ENCODE measurements around the gene MZF1. TPM values are rescaled to one million over a fixed set of nuclear protein-coding genes. Genes with fewer than 3 reads are reported as not detected.

MZF1 gene
- total RNA-seq, 2 donors from 2014 or later: 15.0 to 18.6 TPM

GRCh38 chr19:58514564-58515022 is 58.5 kb downstream of the MZF1 start:
- Mint-ChIP-seq H3K4me3 (peak overlapping the region; percentile 86 to 87), H3K27ac (peak overlapping the region; percentile 61), H3K36me3 (ENCODE audit: insufficient read depth in 2 of 2) (peaks cover 4 to 5% of the 10 kb centered on the region in 2 donors), H3K9me3 (no peaks in the 10 kb centered on the region), H3K27me3 (ENCODE audit: low read depth) (no peaks in the 10 kb centered on the region), H3K4me1 (ENCODE audit: low read depth) (peaks cover 35% of the 10 kb centered on the region)
- DNase-seq (no peak), ATAC-seq (replicated peaks in 1 of 2) (no peak)

GRCh38 chr19:58513694-58514563 is 59.2 kb downstream of the MZF1 start:
- Mint-ChIP-seq H3K27ac (peak overlapping the region; percentile 81), H3K9me3 (no peaks in the 10 kb centered on the region), H3K36me3 (ENCODE audit: insufficient read depth in 2 of 2) (peaks cover 3 to 5% of the 10 kb centered on the region in 2 donors), H3K4me3 (peak overlapping the region; percentile 86 to 87), H3K27me3 (ENCODE audit: low read depth) (no peaks in the 10 kb centered on the region), H3K4me1 (ENCODE audit: low read depth) (peaks cover 34% of the 10 kb centered on the region)
- DNase-seq: peak; percentile 97 to 99
- peak; percentile 91 to 92 for ATAC-seq (replicated peaks in 1 of 2)

- no peak for ATAC-seq (replicated peaks in 1 of 2)
- H3K27me3 Mint-ChIP-seq (ENCODE audit: low read depth): no peaks in the 10 kb centered on the region
- peaks cover 27% of the 10 kb centered on the region for H3K4me1 Mint-ChIP-seq (ENCODE audit: low read depth)
- H3K9me3 Mint-ChIP-seq: no peaks in the 10 kb centered on the region
- peaks cover 3 to 5% of the 10 kb centered on the region in 2 donors for H3K36me3 Mint-ChIP-seq (ENCODE audit: insufficient read depth in 2 of 2)
- DNase-seq: no peak
- peak overlapping the region; percentile 86 to 87 for H3K4me3 Mint-ChIP-seq
- peak overlapping the region; percentile 14 for H3K27ac Mint-ChIP-seq
Observed at GRCh38 chr19:58513213-58513693, 59.9 kb downstream of the MZF1 start.

Other genes starting within 250 kb of the MZF1 start
- gene ZSCAN22, start 246.3 kb downstream of the MZF1 start, total RNA-seq: 1 to 10 TPM; 4.0 to 5.0 TPM
- 10 to 100 TPM; 25.4 to 33.2 TPM for gene A1BG, start 219.8 kb downstream of the MZF1 start, total RNA-seq
- gene ZNF497, start 210.6 kb downstream of the MZF1 start, total RNA-seq: 1 to 10 TPM; 1.5 to 2.4 TPM
- gene ZNF837, start 192.3 kb downstream of the MZF1 start, total RNA-seq: 1 to 10 TPM; 2.3 to 3.0 TPM
- 1,000 to 10,000 TPM; 1,499 to 1,539 TPM for gene RPS5, start 186.1 kb downstream of the MZF1 start, total RNA-seq
- 1 to 10 TPM in 1 of 2 donors, under 1 TPM in 1; 0.58 to 1.5 TPM for gene RNF225, start 177.7 kb downstream of the MZF1 start, total RNA-seq
- gene ZNF584, start 164.7 kb downstream of the MZF1 start, total RNA-seq: 10 to 100 TPM in 1 of 2 donors, 1 to 10 TPM in 1; 7.5 to 10.4 TPM
- 1 to 10 TPM; 2.6 to 3.5 TPM for gene ZNF132, start 133.2 kb downstream of the MZF1 start, total RNA-seq
- 1 to 10 TPM; 7.7 TPM for gene ZNF324B, start 121.7 kb downstream of the MZF1 start, total RNA-seq
- gene ZNF324, start 106.3 kb downstream of the MZF1 start, total RNA-seq: 1 to 10 TPM; 8.2 to 8.4 TPM
- gene ZNF446, start 97.0 kb downstream of the MZF1 start, total RNA-seq: 1 to 10 TPM; 8.5 TPM
- 10 to 100 TPM; 12.8 to 17.7 TPM for gene SLC27A5, start 61.3 kb downstream of the MZF1 start, total RNA-seq
- gene ZBTB45, start 53.5 kb downstream of the MZF1 start, total RNA-seq: 10 to 100 TPM; 10.8 to 12.1 TPM
- gene TRIM28, start 29.3 kb downstream of the MZF1 start, total RNA-seq: 100 to 1,000 TPM; 351 to 473 TPM
- gene CHMP2A, start 18.2 kb downstream of the MZF1 start, total RNA-seq: 10 to 100 TPM; 80.3 to 91.8 TPM
- 100 to 1,000 TPM; 116 to 122 TPM for gene UBE2M, start 14.7 kb downstream of the MZF1 start, total RNA-seq

Measured in activated T-cell treated with anti-CD3 and anti-CD28 coated beads, Interleukin-2, amount 50 U/mL, for 72 hours (primary cell).